Activated CD4-positive, CD25-positive, alpha-beta regulatory T cell treated with anti-CD3 and anti-CD28 coated beads, Interleukin-2, amount 50 U/mL, for 16 hours (primary cell): ENCODE results near the gene S100A2.

Experiments used
- DNase-seq: peaks from one replicate; pipeline ENCODE4 v3.0.0-alpha.2; 2020; ENCODE audit warnings: low read depth, low spot score

The S100A2 gene

DNA sequence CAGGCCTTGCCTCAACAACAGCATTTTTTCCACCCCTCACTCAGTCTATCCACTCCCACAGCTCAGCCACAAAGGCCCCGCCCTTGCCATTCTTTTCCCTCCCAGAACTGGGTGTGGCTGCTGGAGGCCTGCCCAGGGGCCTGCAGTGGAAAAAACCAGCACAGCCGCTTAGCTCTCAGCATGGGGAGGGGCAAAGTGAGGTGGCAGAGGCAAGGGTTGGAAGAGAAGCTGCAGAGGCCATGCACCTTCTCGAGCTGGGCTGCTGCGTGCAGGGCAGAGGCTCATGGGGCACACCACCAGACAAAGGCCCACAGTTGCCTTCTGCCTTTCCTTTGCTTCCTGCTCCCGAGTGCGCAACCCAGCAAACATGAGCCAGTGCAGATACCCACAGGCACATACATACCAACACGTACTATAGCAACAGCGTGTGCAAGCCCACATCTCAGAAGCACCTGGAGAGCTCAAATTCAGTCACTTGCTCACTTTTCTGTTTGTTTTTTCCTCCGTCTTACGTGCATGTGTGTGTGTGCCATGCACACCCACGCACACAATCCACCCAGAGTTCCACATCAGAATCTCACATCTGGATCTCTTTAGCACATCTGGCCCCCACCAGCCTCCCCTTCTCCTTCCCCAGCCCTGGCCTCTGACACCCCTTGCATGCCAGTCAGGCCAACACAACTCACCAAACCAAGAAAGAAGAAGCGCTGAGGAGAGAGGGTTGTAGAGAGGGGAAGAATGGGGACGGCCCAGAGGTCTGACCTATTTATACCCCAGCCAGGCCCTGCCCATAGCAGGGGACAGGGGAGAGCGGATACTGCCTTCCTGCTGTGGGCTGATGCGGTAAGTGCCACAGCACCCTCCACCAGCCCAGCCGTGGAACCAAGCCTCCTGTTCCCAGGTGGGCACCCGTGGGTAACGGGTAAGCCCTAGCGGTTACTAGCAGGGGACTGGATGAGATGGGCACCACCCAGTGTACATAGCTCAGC is 20.3 kb downstream of the S100A2 start, which contains the start of gene S100A4:
TSS of gene S100A4 (minus strand) at position 740 of the 989 bp plus-strand sequence. CDS start 1,012 bp downstream, outside the sequence.
- peak; percentile 78 for DNase-seq

DNA sequence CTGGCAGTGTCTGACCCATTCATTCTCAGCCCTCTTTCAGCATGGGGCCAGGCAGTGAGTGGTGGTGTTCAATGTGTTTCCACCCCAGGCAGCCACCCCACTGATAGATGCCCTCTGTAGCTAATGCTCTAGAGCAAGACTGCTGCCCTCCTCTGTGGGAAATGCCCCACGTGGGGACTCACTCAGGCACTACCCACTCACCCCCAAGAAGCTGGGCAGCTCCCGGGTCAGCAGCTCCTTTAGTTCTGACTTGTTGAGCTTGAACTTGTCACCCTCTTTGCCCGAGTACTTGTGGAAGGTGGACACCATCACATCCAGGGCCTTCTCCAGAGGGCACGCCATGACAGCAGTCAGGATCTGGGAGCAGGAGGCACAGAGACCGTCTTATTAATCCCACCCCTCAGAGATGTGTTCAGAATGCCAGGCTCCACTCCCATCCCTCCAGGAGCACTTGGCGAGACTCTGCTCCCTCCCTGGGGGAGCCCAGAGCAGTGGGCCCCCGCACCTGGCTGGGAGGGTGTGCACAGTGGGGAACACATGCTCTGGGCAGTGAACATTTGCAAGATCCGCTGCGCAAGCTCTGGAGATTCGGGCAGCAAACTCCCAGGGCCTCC is 21.1 kb downstream of the S100A2 start:
- DNase-seq: no peak

DNA sequence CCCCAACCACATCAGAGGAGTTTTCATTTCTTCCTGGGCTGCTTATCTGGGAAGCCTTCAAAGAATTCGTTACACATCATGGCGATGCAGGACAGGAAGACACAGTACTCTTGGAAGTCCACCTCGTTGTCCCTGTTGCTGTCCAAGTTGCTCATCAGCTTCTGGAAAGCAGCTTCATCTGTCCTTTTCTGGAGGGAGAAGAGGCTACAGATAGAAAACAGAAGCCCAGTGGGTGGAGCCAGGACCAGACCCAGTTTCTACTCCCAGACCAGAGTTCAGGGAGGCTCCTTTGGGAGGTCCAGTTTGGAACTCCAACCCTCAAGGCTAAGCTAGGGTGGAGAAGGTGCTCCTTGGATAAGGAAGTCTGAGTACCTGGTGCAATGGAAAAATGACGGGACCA is 21.9 kb downstream of the S100A2 start:
- no peak for DNase-seq

DNA sequence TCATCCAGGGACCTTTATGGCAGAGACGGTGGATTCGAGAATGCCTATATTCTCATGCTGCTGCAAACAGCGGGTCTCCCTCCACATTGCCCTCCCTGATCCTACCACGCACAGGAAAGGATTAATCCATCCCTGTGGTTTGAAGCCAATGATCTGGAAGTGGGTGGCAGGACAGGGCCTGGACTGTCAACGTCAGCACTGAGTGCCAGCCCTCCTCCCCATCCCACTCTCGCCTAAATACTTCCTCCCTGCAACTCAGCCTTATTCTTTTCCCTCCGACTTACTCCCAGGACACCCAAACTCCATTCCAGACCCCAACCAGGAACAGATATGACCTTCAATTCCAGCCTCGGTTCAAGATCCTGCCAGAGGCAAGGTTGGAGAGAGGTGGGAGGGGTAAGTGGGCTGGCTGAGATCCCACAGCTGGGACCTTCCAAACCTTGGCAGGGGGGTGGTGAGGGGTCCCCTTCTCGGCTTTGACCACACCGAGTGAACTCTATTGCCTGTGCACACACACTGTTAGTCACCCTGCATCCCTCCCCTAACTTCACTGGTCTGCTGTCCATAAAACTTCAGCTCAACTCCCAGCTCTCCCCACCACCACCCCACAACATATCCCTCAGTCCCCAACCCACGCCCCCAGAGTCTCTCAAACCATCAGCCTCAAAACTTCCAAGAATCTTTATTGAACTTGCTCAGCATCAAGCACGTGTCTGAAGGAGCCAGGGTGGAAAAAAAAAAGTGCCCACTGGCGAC is 22.5 kb downstream of the S100A2 start:
- no peak for DNase-seq

DNA sequence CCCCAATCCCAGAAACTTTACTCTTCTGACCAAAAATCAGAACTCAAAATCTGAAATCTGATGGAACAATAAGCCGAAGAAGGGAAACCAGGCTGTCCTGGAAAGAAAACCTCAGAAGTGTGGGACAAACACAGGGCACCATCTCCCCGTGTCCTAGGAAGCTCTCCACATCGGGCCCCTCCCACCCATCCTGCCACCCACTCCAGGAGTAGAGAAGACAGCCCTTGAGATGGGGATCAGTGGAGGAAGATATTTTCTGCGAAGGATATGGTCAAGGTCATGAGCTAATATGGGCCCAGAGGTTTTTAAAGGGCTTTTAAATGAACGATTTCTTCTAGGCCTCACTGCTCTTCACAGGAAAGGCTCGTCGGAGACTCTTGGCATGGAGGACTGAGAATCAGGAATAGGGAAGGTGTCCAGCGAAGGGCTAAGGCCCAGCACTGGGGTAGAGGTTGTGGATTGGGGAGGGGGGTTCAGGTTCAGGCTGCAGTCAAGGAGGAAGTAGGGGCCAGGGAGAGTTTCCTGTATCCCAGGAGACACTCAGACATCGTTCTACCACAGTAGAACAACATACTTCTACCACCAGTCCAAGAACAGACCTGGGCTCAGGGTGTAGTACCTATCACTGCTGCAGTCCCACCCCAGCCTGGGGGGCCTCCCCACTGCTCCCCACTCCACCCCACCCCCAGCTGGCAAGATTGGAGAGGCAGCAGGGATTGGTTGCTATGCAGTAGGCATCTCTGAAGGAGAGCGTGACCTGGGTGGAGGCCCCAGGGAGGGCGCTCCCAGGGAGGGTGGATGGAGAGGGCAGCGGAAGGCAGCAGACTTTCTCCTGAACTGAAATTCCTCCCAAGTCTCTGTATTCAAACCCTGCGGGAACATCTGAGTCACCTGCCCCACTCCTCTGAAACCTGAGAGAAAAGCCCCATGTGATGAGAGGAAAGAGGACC is 23.7 kb downstream of the S100A2 start:
- DNase-seq: no peak

DNA sequence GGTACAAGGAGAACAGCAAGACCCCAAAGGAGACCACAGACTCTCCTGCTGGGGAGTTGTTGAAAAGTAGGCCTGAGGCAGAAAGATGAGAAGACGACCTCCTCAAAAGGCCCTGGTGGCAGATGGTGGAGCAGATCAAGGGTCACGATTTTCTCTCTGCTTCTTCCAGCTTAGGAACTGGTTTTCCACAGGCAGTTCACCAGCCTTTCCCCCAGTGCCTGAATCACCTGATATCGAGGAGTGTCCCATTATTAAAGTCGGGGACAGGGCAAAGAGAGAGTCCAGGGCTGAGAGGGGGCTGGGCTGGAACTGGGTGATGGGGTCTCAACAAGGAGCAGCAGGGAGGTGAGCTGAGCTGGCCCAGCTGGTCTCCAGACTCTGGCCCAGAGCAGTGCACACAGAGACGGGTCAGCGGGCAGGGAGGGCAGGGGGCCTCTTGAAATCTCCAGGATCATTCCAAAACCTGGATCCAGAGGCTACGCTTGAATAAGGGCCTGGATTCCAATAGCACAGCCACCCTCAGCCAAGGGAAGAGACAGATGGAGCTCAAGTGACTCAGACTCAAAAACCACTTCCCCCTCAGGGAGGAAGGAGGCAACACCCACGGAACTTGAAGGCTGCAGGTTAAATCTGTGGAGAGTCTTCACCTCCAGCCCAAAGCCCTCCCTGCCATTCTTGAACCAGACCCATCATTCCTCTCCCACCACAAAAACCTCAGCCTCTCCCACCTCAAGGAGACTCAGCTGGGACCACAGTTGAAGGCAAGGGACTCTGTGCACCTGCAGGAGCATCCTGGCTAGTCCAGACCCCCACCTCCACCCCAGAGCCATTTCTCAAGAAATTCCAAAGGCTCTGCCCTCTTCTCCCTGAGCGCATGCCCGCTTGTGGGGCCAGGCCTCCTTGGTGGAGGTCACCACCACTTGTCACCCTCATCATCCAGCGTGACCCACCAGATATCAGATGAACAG is 25.0 kb downstream of the S100A2 start, which contains the start of gene S100A5:
TSS of gene S100A5 (minus strand) at position 541 of the 968 bp plus-strand sequence. CDS start 743 bp downstream, outside the sequence.
- no peak for DNase-seq

DNA sequence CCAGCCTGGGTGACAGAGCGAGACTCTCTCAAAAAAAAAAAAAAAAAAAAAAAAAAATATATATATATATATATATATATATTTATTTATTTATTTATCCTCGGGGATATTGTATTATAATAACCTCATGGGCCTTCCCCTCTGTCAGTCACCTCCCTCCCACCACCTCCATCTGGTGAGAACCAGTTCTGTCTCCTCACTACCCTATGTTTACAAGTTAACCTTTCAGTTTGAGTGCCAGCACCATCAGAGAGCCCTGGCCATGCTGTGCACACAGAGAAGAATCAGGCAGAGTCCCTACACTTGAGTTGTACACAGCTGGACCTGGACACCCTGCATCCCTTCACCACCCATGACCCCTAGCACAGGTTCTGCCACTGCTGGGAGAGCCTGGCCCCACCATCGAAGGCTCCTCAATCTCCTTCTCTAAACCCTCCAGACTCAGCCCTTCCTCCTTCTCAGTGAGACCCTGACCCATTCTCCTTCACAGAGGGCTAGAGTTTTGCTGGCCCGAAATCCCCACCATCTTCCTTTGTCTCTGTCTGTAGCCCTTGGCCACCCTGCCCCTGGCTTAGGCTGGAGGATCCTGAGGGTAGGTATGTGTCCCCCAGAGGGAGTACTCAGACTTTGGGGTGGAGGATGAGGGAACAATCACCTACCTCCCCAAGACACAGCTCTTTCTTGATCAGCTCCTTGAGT is 26.1 kb downstream of the S100A2 start:
- DNase-seq: no peak

DNA sequence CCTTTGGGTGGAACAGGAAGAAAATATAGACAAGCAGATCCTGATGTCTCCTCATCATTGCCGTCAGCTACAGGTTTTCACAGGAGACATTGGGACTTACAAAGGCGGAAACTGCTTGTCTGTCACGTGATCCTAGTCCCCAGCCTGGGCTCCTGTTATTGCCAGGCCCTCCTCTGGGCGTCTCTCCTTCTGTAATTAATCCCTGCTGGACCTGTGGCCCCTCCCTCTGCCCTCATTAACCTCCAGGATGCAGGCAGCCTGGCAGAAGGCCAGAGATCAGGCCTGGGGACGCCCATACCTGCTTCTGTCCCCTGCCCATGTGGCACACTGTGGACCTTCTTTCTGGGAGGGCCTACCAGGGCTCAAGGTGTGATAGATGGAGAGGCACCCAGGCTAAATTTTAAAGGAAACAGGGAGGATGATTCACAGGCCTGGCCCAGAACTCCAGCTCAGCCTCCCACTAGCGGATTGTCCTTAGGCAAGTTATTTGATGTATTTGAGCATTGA is 27.3 kb downstream of the S100A2 start:
- no peak for DNase-seq

DNA sequence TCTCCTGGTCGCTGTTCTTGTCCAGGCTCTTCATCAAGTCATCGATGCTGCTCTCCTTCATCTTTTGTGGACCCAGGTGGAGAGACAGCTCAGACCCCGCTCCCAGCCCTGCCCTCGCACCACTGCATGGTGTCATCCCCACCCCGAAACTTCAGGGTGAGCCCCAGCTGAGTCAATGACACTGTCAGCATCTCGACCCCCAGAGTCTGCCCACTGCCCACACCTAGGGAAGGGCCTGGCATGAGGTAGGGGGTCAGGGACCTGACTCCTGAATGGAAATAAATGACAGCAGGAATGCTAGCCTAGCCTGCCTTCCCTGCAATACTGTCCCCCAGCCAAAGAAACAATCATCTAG is 28.3 kb downstream of the S100A2 start:
- DNase-seq: no peak

DNA sequence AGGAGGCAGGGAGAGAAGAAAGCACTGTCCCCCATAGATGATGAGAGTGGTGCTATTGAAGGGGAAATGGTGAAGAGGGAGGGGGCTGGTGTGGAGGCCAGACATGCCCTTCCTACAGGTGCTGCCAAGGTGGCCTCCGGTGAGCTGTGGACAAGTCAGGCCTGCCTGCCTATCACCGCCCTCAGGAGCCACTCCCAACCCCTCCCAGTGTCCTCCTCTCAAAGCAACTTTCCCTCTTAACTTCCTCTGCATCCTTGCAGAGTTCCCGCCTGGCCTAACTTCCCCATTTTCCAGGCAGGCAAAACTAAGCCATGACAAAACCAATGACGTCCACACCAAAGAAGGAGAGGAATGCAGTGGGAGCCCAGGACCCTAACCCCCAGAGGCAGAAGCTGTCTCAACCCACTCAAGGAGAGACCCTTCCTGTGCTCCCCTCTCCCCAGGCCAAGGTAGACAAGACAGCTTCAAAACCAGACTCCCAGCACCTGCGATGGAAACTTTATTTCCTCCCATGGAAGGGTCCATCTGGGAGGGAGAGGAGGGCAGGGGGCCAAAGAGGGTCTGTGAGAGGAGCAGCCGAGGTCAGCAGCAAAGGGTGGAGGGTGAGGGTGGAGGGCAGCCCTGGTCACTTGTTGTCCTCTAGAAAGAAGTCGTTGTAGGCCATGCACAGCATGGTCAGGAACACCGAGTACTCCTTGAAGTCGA is 28.8 kb downstream of the S100A2 start:
- DNase-seq: no peak

DNA sequence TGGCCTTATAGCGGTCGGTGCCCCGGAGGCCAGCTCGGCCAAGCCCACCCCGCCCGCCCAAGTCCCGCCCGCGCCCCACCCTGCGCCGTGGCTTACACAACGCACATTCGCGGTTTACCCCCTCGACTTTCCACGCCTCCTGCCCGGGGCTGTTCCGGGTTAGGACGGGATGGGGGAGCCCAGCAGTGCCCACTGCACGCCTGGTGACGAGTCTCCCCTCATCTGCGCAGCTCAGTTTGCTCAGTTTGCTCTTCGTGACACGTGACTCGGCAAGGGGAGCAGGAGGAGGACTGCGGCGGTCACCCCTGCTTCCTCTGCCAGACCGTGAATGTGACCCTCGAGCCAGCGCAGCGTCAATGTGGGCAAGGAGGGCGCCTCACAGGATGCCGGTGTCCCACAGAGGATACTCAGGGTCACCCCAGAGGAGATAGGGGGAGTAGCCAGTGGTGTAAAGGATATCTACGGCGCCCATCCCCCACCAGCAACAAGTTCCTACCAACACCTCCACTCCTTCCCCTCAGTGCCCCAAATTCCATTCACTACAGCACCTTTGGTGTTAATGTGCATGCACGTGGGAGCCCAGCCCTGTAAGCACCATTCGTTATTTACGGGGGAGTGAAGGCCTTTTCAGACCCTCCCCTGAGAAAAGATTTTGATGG is 29.5 kb downstream of the S100A2 start:
- DNase-seq: peak; percentile 69

DNA sequence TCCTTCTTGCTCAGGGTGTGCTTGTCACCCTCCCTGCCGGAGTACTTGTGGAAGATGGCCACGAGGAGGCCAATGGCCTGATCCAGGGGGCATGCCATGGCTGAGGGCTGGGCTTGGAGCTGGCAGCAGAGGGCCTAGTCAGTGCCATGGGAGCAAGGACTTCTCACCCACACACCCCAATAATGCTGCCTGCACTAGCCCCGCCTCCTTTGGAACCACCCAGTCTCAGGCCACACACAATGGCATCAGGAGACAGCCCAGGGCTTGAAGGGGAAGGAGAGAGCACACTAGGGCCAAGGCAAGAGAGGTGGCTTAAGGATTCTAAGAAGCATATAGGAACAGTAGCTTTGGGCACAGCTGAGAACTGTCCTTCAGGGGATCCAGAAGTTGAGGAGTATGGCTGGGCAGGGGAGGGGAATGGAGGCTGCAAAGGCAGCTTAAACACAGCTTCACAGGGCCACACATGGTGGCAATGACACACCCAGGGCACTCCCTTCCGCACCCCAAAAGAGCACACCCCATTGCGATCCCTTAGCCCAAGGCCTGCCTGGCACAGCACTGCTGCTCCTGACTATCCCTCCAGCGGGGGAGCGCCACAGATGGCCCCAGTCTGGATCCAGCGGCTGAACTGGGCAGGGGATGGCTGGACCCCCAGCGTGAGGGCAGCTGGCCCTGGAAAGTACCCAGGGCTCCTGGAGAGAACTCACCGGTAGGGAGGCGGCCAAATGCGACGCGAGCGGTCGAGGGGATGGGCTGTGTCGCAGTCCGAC is 30.2 kb downstream of the S100A2 start, which contains the start of gene S100A6:
TSS of gene S100A6 (minus strand) at position 750 of the 770 bp plus-strand sequence. CDS start at position 98, 652 bp downstream.
- no peak for DNase-seq

DNA sequence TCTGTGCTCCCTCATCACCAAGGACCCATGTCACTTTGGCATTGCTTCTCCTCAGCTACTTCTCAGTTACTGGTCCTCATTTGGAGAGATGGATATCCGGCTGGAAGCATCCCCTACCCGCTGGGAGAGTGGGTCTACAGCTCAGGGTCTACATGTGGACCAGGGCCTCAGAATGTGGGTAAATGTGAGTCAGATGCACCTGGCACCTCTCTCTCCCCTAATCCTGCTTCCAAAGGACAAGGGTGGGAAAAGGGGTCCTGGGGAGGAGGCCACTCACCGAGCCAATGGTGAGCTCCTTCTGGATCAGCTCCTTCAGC is 30.8 kb downstream of the S100A2 start:
- DNase-seq: no peak

DNA sequence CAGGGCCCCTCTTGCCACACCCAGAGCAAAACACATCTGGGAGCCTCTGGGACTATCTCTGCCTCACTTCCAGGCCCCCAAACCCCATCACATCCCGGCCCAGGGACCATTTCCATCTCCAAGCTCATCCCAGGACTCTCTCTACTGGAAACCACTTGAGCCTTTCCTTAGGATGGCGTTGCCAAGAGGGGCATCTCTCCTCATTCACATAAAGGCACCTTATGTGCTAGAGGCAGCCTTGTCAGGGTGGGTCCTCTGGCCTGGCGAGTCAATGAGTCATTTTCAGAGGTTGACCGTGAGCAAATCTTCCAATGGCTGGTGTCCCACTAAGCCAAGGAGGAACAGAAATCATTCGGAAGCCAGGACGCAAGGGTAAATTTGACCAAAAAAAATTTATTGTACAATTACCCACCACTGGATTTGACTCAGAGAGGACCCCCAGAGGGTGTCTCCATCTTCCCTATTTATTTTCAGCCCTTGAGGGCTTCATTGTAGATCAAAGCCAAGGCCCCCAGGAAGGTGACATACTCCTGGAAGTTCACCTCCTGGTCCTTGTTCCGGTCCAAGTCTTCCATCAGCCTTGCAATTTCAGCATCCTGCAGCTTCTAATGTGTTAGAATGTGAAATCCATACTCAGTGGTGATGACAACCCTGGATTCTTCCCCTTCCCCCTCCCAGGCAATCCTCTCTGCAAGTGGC is 31.3 kb downstream of the S100A2 start:
- no peak for DNase-seq

DNA sequence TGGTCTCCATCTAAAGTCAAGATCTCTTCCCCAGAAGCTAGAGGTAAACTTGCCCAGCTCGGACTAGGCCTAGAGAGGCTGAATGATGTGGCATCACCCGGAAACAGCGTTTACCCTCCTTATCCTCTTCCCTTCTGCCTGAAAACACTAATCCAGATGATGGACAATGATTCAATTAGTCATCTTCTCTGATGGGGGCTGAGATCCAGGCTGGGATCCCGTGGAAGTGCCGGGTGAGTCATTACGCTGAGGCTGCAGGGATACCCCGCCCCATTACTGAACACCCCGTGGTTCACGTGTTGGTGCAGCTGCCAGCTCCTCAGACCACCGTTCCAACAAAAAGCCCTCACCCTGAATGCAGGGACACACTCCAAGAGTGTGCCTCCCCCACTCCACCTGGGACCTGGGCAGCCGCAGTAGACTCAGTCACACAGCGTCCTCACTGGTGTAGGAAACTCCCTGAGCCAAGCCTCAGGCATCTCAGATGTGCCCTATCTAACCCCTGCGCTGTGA is 31.9 kb downstream of the S100A2 start:
- DNase-seq: no peak
